Parathyroid adenoma (tissue), 2 donors: ENCODE results near the gene PTGES.

Experiments
- H2AFZ ChIP-seq: fragments of 300-600 bp; sonication (generic); one replicate; pipeline ENCODE4 v1.7.0; 2017; ENCODE audit warnings: antibody characterized with exemption, mild to moderate bottlenecking
- H3K27ac ChIP-seq: fragments of 300-600 bp; sonication (generic); one replicate; pipeline ENCODE4 v1.7.0; 2017
- H3K27me3 ChIP-seq: fragments of 300-600 bp; sonication (generic); one replicate; pipeline ENCODE4 v1.7.0; 2017; ENCODE audit warnings: low read length; ENCODE audit not compliant: control insufficient read depth, insufficient read depth
- H3K36me3 ChIP-seq: fragments of 300-600 bp; sonication (generic); one replicate; pipeline ENCODE4 v1.7.0; 2017; ENCODE audit warnings: low read length; ENCODE audit not compliant: control insufficient read depth, insufficient read depth
- H3K4me1 ChIP-seq: fragments of 300-600 bp; sonication (generic); one replicate; pipeline ENCODE4 v1.7.0; 2017; ENCODE audit warnings: control low read depth
- H3K4me2 ChIP-seq: fragments of 300-600 bp; sonication (generic); one replicate; pipeline ENCODE4 v1.7.0; 2017; ENCODE audit warnings: low read length
- H3K4me3 ChIP-seq: fragments of 300-600 bp; sonication (generic); one replicate; pipeline ENCODE4 v1.7.0; 2017; ENCODE audit warnings: low read depth, low read length
- H3K79me2 ChIP-seq: fragments of 300-600 bp; sonication (generic); one replicate; pipeline ENCODE4 v1.7.0; 2017; ENCODE audit warnings: control low read depth
- H3K9ac ChIP-seq: fragments of 300-600 bp; sonication (generic); one replicate; pipeline ENCODE4 v1.7.0; 2017; ENCODE audit warnings: mild to moderate bottlenecking
- H3K9me3 ChIP-seq: fragments of 300-600 bp; sonication (generic); one replicate; pipeline ENCODE4 v1.7.0; 2017; ENCODE audit warnings: low read length; ENCODE audit not compliant: control insufficient read depth
- CTCF ChIP-seq: fragments of 300-600 bp; sonication (generic); IDR thresholded peaks from one replicate; pipeline ENCODE4 v1.7.0; 2017; ENCODE audit warnings: antibody characterized with exemption, mild to moderate bottlenecking
- donor health status: primary hyperparathyroidism.

The PTGES gene

DNA sequence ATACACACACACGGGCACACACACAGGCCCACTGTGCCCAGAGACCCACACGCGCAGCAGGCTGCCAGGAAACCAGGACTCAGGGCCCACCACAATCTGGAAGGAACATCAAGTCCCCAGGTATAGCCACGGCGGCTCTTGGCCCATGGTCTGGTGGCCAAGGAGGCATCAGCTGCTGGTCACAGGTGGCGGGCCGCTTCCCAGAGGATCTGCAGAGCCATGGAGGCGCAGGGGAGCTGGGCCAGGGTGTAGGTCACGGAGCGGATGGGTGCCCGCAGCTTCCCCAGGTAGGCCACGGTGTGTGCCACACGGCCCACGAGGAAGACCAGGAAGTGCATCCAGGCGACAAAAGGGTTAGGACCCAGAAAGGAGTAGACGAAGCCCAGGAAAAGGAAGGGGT is 13.4 kb downstream of the PTGES start:
- no peak overlapping the region for H3K9ac ChIP-seq
- no peak overlapping the region for H3K27ac ChIP-seq
- H3K36me3 ChIP-seq: no peaks in the 10 kb centered on the region
- no peaks in the 10 kb centered on the region for H3K79me2 ChIP-seq
- no peaks in the 10 kb centered on the region for H3K27me3 ChIP-seq
- no peaks in the 10 kb centered on the region for H3K4me1 ChIP-seq
- no peak overlapping the region for H2AFZ ChIP-seq
- H3K4me3 ChIP-seq: no peak overlapping the region
- H3K4me2 ChIP-seq: no peak overlapping the region
- TF ChIP-seq CTCF: no peak
- no peaks in the 10 kb centered on the region for H3K9me3 ChIP-seq

DNA sequence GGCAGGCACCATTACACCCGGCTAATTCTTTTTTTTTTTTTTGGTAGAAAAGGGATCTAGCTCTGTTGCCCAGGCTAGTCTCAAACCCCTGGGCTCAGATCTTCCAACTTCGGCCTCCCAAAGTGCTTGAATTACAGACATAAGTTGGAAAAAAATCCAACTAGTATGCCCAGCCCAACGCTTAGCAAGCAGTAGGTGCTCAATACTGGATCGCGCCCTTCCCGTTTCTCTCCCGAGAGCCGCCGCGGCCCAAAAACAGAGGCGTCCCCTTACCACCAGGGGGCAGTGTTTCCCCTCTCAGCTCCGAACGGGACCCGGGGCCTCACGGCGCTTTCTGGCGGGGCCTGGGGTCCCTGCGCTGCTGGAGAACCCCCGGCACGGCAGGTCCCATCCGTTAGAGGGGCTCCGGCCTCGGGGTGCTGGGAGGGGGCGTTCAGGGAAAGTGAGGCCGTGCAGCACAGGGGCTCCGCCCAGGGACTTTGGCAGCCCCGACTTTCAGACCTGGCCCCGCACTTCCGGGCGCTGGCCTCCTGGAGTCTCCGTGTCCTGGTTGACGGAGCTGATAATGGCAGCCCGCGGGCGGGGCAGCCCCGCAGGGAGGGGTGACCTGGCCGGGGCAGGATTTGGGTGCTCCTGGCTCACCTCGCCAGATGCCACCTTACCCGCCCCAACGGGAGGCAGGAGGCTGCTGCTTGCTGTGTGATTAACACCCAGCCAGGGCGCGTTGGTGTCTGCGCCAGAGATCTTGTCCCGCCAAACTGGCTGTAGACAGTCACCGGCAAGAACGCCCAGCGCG is 15.2 kb downstream of the PTGES start:
- Histone ChIP-seq H3K36me3 (no peaks in the 10 kb centered on the region), H3K9me3 (no peaks in the 10 kb centered on the region), H3K4me3 (peak overlapping the region; percentile 71), H3K79me2 (no peaks in the 10 kb centered on the region), H3K4me2 (peak overlapping the region; percentile 99), H3K27ac (peak overlapping the region; percentile 49), H2AFZ (peak overlapping the region; percentile 92), H3K4me1 (no peaks in the 10 kb centered on the region), H3K27me3 (no peaks in the 10 kb centered on the region), H3K9ac (no peak overlapping the region)
- peak; percentile 83 for TF ChIP-seq CTCF

- Histone ChIP-seq H3K27me3 (no peaks in the 10 kb centered on the region), H3K4me1 (no peaks in the 10 kb centered on the region), H3K36me3 (no peaks in the 10 kb centered on the region), H3K27ac (no peak overlapping the region), H3K4me3 (no peak overlapping the region), H3K79me2 (no peaks in the 10 kb centered on the region), H3K9me3 (no peaks in the 10 kb centered on the region), H2AFZ (no peak overlapping the region), H3K9ac (no peak overlapping the region), H3K4me2 (no peak overlapping the region)
- no peak for TF ChIP-seq CTCF
Observed at GRCh38 chr9:129736334-129736733, 16.5 kb downstream of the PTGES start.

- Histone ChIP-seq H3K79me2 (no peaks in the 10 kb centered on the region), H3K27ac (no peak overlapping the region), H3K4me3 (no peak overlapping the region), H3K36me3 (no peaks in the 10 kb centered on the region), H2AFZ (no peak overlapping the region), H3K9ac (no peak overlapping the region), H3K9me3 (no peaks in the 10 kb centered on the region), H3K4me2 (no peak overlapping the region), H3K4me1 (no peaks in the 10 kb centered on the region), H3K27me3 (no peaks in the 10 kb centered on the region)
- no peak for TF ChIP-seq CTCF
Observed at GRCh38 chr9:129735546-129735945, 17.3 kb downstream of the PTGES start.

DNA sequence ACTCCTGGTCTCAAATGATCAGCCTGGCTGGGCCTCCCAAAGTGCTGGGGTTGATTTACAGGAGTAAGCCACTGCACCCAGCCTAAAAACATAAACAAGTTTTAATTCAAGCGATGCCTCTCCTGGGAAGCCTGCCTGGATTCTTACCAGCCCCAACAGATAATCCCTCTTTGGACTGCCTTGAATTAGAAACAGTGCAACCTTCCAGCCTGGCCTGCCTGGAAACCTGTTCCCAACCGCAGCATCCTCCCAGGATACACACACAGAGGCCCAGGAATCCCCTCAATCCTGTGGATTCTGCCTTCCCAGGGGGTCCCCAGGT is 19.2 kb downstream of the PTGES start:
- no peaks in the 10 kb centered on the region for H3K79me2 ChIP-seq
- no peak overlapping the region for H3K4me2 ChIP-seq
- no peak overlapping the region for H3K27ac ChIP-seq
- no peak for TF ChIP-seq CTCF
- no peak overlapping the region for H2AFZ ChIP-seq
- no peaks in the 10 kb centered on the region for H3K27me3 ChIP-seq
- no peaks in the 10 kb centered on the region for H3K36me3 ChIP-seq
- no peak overlapping the region for H3K9ac ChIP-seq
- H3K9me3 ChIP-seq: no peaks in the 10 kb centered on the region
- H3K4me1 ChIP-seq: no peaks in the 10 kb centered on the region
- no peak overlapping the region for H3K4me3 ChIP-seq
